Endothelial cell (in vitro differentiated cells): ENCODE results near the gene CNOT1. TPM values are rescaled to one million over a fixed set of nuclear protein-coding genes. Genes with fewer than 3 reads are reported as not detected.

ENCODE experiments used
- DNase-seq: peaks from one replicate; pipeline ENCODE4 v3.0.0; 2021; ENCODE audit warnings: low spot score
- H3K27ac Mint-ChIP-seq: one replicate; pipeline ENCODE4 v1.8.0; 2021; ENCODE audit warnings: mixed read lengths, inconsistent platforms; ENCODE audit not compliant: unreplicated experiment
- H3K27me3 Mint-ChIP-seq: one replicate; pipeline ENCODE4 v1.8.0; 2021; ENCODE audit warnings: mild to moderate bottlenecking, moderate library complexity, mixed read lengths, inconsistent platforms; ENCODE audit not compliant: unreplicated experiment
- H3K36me3 Mint-ChIP-seq: one replicate; pipeline ENCODE4 v1.8.0; 2021; ENCODE audit warnings: mild to moderate bottlenecking, low read depth, mixed read lengths, inconsistent platforms; ENCODE audit not compliant: unreplicated experiment
- H3K4me1 Mint-ChIP-seq: one replicate; pipeline ENCODE4 v1.8.0; 2021; ENCODE audit warnings: mild to moderate bottlenecking, mixed read lengths, inconsistent platforms; ENCODE audit not compliant: unreplicated experiment
- H3K4me3 Mint-ChIP-seq: one replicate; pipeline ENCODE4 v1.8.0; 2021; ENCODE audit warnings: mild to moderate bottlenecking, mixed read lengths, inconsistent platforms; ENCODE audit not compliant: unreplicated experiment
- H3K9me3 Mint-ChIP-seq: one replicate; pipeline ENCODE4 v1.8.0; 2021; ENCODE audit warnings: mixed read lengths, inconsistent platforms; ENCODE audit not compliant: unreplicated experiment
- CTCF ChIP-seq: fragments of 200-600 bp; sonication (generic); IDR thresholded peaks from one replicate; pipeline ENCODE4 v1.5.0; 2021; ENCODE audit warnings: antibody characterized with exemption; ENCODE audit not compliant: unreplicated experiment
- total RNA-seq: library from RNA; stranded (reverse); fragmentation: NEBNext Ultra II Directional; extraction: Animal tissue kit (Norgen Biotek cat#: 25700); gene quantifications from one replicate; pipeline ENCODE4 v1.2.1, GENCODE V29; 2021; ENCODE audit not compliant: unreplicated experiment

CNOT1 gene
- total RNA-seq, 1 donor from 2014 or later, result 152 TPM

- Mint-ChIP-seq H3K27me3 (no peaks in the 10 kb centered on the region), H3K9me3 (no peaks in the 10 kb centered on the region), H3K4me3 (no peak overlapping the region), H3K4me1 (no peaks in the 10 kb centered on the region), H3K27ac (no peak overlapping the region), H3K36me3 (peaks cover 21% of the 10 kb centered on the region)
- no peak for TF ChIP-seq CTCF
- no peak for DNase-seq
Measured at GRCh38 chr16:58551496-58551895, 78.1 kb downstream of the CNOT1 start.

GRCh38 chr16:58548378-58548777 lies 81.2 kb downstream of the CNOT1 start:
- peaks cover 35% of the 10 kb centered on the region for H3K36me3 Mint-ChIP-seq
- TF ChIP-seq CTCF, result no peak
- no peaks in the 10 kb centered on the region for H3K4me1 Mint-ChIP-seq
- no peak overlapping the region for H3K27ac Mint-ChIP-seq
- peaks cover 2% of the 10 kb centered on the region for H3K27me3 Mint-ChIP-seq
- H3K4me3 Mint-ChIP-seq, result no peak overlapping the region
- H3K9me3 Mint-ChIP-seq, result no peaks in the 10 kb centered on the region
- DNase-seq, result no peak

- H3K27ac Mint-ChIP-seq, result no peak overlapping the region
- H3K4me3 Mint-ChIP-seq, result no peak overlapping the region
- H3K4me1 Mint-ChIP-seq, result no peaks in the 10 kb centered on the region
- H3K36me3 Mint-ChIP-seq, result peaks cover 63% of the 10 kb centered on the region
- TF ChIP-seq CTCF, result no peak
- peaks cover 2% of the 10 kb centered on the region for H3K27me3 Mint-ChIP-seq
- no peak for DNase-seq
- H3K9me3 Mint-ChIP-seq, result no peaks in the 10 kb centered on the region
Measured at GRCh38 chr16:58543685-58544084, 85.9 kb downstream of the CNOT1 start.

- no peak for DNase-seq
- H3K4me3 Mint-ChIP-seq, result no peak overlapping the region
- no peak for TF ChIP-seq CTCF
- peaks cover 2% of the 10 kb centered on the region for H3K27me3 Mint-ChIP-seq
- H3K36me3 Mint-ChIP-seq, result peaks cover 71% of the 10 kb centered on the region
- H3K4me1 Mint-ChIP-seq, result no peaks in the 10 kb centered on the region
- H3K27ac Mint-ChIP-seq, result no peak overlapping the region
- no peaks in the 10 kb centered on the region for H3K9me3 Mint-ChIP-seq
Measured at GRCh38 chr16:58542291-58542690, 87.3 kb downstream of the CNOT1 start.

- Mint-ChIP-seq H3K4me3 (no peak overlapping the region), H3K9me3 (no peaks in the 10 kb centered on the region), H3K27ac (no peak overlapping the region), H3K27me3 (peaks cover 2% of the 10 kb centered on the region), H3K36me3 (peaks cover 68% of the 10 kb centered on the region), H3K4me1 (no peaks in the 10 kb centered on the region)
- DNase-seq, result no peak
- no peak for TF ChIP-seq CTCF
Measured at GRCh38 chr16:58541711-58542110, 87.9 kb downstream of the CNOT1 start.
